NCI-H82 treated with DMSO at 0.1 percent for 48 hours (cell line): Measurements from ENCODE around the gene FHIP1A.
"Not testable (repeated sequence)": the region's sequence is repeated elsewhere in the genome, so short reads cannot be mapped to it uniquely, and the experiment has no call there.

Source experiments
- DNase-seq: peaks from one replicate; lab custom pipeline; 2025; ENCODE audit not compliant: unreplicated experiment; lab: John Stamatoyannopoulos, UW

FHIP1A gene

GRCh38 chr4:151408630-151409469 is at the start of gene FHIP1A:
TSS of gene FHIP1A (plus strand) at chr4:151409176. CDS start at chr4:151566260, 157,084 bp downstream.
- DNase-seq, result peak; percentile 43

GRCh38 chr4:151359576-151359975 is 49.4 kb upstream of the FHIP1A start:
- no peak for DNase-seq

DNA sequence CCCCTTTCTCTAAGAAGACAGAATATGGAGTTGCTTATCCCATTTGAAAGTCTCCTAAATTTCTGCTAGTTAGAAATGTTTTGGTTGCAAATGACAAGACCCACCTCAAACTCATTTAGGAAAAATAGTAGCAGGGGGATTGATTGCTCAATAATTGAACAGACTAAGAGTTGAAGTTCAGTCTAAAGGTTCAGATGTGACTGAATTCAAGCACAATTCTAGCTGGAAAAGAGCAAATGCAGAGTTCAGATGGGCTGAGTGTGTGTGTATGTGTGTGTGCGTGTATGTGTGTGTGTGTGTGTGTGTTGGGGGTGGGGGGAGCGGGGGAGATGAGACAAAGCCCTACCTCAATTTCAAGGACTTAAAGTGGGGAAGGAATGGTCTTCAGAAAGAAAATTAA is 47.9 kb upstream of the FHIP1A start:
- no peak for DNase-seq

DNA sequence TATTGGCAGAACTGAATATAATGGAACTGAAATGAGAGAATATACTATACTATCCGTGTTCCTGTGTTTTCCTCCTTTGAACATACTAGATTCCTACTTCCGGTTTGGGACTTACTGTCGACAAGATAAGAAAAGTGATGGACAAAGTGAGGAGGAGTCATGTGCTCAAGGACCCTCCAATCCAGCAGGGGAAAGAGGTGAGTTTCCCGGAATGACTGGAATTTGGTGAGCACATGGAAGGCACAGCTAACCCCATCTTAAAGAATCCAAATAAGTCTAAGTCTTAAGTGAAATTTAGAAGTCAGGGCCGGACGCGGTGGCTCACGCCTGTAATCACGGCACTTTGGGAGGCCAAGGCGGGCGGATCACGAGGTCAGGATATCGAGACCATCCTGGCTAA is 47.0 kb upstream of the FHIP1A start:
- DNase-seq, result no peak

DNA sequence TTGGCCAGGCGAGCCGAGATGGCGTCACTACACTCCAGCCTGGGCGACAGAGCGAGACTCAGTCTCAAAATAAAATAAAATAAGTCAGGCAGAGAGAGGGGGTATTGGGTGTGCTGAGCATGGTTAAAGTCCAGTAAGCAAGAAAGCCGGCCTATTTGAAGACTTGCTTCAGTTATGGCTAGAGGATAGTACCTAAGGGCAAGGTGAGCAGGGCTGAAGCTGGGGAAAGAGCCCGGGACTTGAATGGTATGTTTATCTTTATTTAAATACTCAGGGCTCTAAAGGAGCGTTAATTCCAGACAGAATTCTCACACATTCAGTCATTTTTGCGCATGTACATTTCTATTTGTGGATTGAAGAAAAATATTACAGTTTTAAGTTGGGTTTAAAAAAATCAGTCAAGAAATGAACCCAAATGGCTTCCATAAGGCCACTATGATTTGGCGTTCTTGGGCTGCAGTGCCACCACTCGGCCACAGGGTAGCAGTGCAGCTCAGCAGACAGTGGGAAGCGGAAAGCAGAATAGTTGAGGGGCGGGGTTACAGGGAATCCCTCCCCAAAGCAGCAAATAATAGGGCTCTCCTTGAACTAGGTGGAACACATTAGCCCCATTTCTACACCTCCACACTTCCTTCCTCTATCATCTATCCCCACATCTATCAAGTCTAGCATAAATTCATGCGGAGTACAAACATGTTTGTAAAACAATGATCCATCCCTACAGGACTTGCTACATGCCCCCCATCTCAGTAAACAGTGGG is 46.4 kb upstream of the FHIP1A start:
- DNase-seq, result peak; percentile 80

DNA sequence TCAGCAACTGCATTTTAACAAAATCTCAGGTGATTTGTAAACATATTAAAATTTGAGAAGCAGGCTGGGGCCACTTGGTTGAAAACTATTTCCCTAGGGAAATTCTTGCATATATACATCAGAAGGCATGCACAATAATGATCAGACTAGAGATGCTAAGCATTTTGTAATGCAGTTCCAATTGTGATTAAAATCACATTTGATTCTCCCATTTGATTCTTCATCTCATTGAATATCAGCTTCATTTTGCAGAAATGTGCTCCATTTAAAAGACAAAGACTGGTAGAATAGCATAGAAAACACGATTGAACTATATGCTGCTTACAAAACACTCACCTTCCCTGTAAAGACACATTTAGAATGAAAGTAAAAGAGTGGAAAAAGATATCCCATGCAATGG is 32.4 kb upstream of the FHIP1A start:
- DNase-seq, result no peak

DNA sequence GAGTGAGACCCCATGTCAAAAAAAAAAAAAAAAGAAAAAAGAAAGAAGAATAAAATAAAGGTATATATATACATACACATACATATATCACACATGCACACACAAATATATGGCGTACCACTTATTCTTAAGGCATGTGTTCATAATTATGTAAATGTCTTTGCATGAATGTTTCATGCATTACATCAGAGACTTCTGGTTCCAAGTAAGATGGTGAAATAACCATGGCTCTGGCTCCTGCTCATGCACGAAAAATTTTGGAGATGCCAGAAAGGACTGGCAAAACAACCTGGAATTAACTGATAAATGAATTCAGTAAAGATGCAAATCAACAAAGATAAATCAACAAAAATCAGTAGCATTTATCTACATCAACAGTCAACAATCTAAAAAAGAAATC is 19.7 kb upstream of the FHIP1A start:
- DNase-seq, result no peak

DNA sequence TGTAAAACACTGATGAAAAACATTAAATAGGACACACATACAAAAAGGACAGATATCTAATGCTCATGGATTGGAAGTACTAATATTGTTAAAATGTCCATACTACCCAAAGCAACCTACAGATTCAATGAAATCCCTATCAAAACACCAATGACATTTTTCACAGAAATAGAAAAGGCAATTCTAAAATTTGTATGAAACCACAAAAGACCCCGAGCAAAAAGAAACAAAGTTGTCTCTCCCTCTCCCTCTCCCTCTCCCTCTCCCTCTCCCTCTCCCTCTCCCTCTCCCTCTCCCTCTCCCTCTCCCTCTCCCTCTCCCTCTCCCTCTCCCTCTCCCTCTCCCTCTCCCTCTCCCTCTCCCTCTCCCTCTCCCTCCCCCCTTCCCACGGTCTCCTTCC is 19.2 kb upstream of the FHIP1A start:
- DNase-seq, result not testable (repeated sequence)

GRCh38 chr4:151395873-151396272 is 13.1 kb upstream of the FHIP1A start:
- DNase-seq, result no peak

DNA sequence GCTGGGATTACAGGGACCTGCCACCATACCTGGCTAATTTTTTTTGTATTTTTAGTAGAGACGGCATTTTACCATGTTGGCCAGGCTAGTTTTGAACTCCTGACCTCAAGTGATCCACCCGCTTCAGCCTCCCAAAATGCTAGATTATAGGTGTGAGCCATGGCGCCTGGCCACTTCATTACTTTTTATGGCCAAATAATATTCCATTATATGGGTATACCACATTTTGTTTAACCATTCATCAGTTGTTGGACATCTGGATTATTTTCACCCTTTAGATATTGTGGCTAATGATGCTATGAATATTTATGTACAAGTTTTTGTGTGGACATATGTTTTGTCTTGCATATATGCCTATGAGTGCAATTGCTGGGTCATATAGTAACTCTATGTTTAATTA is 8.6 kb upstream of the FHIP1A start:
- no peak for DNase-seq

DNA sequence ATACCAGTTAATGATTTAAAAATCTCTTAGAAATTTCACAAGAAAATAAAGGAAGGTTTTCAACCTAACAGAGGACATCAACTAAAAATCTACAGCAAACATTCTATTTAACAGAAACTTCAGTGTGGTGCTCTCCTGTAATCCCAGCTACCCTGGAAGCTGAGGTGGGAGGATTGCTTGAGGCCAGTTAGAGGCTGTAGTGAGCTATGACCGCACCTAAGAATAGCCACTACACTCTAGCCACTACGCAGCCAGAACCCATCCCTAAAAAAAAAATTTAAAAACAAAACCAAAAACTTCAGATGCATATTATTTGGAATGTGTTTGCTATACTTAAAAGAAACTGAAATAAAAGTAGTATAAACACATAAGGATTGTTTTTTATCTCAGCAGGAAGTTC is 7.2 kb upstream of the FHIP1A start:
- DNase-seq, result no peak

DNA sequence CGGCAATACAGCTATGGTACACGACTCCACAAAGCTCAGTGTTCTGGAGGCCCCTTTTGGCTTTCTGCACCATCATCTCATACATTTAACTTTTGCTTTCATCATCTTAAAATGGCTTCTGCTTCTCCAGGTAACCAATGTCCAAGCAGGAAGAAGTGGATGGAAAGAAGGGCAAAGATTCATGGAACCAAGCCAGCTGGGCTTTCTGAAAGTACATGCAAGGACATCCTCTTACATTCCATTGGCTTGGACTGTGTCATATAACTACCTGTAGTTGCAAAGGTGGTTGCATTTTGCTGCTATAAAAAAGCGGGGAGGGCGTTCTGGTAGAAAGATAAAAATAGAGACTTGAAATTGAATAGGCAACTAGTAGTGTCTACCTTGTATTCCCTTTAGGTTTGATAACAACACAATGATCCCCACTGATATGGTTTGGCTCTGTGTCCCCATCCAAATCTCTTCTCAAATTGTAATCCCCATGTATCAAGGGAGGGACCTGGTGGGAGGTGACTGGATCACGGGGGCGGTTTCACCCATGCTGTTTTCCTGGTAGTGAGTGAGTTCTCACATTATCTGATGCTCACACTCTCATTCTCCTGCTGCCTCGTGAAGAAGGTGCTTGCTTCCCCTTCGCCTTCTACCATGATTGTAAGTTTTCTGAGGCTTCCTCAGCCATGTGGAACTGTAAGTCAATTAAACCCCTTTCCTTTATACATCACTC is 6.7 kb upstream of the FHIP1A start:
- DNase-seq, result no peak

GRCh38 chr4:151403656-151404055 is 5.3 kb upstream of the FHIP1A start:
- DNase-seq, result no peak

GRCh38 chr4:151404802-151405201 is 4.2 kb upstream of the FHIP1A start:
- DNase-seq, result not testable (repeated sequence)

DNA sequence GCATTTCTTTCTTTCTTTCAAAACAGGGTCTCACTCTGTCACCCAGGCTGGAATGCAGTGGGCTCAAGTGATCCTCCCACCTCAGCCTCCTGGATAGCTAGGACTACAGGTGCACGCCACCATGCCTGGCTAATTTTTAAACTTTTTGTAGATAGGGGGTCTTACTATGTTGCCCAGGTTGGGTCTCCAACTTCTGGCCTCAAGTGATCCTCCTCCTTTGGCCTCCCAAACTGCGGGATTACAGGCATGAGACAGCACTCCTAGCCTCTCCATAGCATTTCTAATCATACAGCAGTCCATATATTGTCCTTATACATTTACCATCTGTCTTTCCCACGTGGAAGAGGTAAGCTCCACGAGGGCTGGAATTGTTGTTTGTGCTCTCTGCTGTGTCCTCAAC is 2.0 kb upstream of the FHIP1A start:
- no peak for DNase-seq

DNA sequence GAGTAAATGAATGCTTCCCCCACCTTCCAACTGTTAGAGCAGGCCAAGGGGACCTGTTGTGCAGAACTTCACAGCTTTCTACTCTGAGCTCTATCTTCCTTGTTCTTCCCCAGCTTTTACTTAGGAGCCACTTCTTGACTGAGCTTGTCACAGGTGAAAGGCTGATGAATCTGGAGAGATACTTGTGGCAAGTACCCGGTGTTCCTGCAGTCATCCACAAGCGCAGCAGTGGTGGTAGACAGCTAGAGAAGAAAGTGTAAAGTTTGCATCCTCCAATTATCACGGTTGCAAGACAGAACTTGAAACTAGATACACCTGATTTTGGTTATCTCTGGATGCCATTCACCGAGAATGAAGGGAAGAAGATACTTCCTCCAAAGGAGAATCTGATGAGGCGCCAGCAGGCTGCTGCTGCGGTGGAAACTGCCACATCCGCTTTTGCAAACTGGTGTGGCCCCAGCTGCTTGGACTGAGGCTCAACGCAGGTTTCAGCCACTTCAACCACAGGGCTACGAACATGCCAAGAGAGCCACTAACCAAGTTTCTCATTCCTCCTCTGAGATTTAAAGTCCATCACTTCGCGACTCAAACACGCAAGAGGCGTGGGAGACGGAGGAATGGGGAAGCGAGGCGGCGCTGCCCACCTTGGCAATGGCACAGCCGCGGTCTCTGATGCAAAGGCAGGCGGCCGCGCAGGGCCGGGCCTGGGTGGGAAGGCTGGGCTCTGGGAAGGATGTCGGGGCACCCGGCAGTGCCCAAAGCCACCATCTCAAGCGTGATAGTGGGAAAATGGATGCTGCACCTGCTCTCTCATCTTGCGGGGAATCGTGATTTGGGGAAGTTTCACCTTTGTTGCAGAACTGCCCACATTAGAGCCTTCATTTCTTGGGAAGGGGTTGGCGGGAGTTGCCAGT is 1.3 kb upstream of the FHIP1A start:
- no peak for DNase-seq

DNA sequence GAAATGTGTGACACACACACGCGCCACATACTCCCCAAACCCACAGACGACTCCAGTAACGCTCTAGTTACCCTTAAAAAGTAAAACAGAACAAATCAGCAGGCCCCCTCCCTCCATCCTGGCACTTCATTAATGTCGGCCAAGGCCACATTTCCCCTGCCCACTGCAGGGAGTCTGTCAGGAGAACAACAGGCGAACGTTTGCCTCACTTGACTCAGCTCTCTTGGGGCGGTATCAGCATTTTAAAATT is 671 bp upstream of the FHIP1A start:
- DNase-seq, result no peak

- no peak for DNase-seq
These were observed 716 bp downstream of the FHIP1A start for GRCh38 chr4:151409470-151410313.

DNA sequence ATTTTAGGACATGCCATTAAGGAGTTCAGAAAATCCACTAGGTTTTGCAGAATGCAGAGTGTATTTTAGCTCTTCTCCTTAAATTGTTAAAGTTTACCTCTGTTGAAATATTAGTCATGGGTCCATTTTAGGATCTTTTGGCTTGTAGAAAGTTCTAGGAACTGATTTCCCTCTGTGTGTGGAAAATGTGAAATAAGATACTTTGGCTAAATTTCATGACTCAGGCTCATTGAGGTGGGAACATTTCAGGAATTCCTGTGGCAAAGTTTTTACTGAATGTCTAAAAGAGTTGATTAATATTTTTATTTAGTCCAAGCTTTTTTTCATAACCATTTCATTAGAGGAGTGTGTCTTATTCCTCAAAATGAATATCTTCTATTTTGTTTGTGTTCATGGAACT is 7.0 kb downstream of the FHIP1A start:
- DNase-seq, result no peak

DNA sequence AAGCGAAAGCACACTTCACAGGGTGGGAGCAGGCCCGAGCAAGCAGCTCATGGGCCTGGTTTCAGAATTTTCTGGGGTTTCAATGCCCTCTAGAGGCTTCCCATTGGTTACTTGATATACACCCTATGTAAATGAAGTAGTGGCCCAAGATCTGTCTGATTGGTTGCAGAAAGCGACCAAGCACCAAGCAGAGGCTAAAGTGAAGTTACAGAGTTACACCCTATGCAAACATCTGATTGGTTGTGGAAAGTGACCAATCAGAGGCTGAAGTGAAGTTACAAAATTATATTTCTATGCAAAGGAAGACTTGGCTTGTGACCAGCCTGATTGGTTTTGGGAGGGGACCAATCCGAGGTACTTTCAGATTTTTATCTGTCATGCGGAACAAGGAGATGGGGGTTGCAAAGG is 8.2 kb downstream of the FHIP1A start:
- DNase-seq, result no peak
